Medulla oblongata (tissue), 1 donor: ENCODE data around the gene BRSK2.
"Not testable (repeated sequence)": the region's sequence is repeated elsewhere in the genome, so short reads cannot be mapped to it uniquely, and the experiment has no call there.

ENCODE experiments used
- DNase-seq: peaks from one replicate; pipeline ENCODE4 v3.0.0-alpha.2; 2015; ENCODE audit errors: extremely low spot score

Gene BRSK2

DNA sequence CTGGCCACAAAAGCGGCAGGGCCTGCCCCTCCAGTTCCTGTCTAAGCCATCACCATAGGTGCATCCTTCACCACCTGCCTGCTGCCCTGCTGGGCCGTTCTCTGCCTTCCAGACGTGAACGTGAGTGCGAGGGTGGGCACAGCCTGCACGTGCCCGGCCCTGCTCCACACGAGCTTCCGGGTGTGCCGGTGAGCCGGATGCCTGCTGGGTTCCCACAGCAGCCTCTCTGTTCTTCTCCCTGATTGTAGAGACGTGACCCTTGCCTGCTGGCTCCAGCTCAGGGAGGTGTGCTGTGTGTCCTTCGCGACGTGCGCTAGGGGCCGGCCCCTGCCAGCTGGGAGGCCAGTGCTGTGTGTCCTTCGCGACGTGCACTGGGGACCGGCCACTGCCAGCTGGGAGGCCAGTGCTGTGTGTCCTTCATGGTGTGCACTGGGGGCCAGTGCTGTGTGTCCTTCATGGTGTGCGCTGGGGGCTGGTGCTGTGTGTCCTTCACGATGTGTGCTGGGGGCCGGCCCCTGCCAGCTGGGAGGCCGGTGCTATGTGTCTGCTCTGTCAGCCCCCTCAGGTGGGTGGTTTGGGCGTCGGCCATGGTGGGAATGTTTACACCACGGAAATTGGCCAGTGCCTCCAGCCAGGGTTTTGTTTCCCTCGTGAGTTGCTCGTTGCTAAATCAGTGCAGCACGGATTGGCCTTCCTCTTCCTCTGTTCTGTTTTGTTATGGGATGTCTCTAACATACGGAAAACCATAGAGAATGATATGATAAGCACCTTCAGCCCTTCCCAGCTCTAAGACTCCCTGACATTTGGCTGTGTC is 35.4 kb upstream of the BRSK2 start:
- no peak for DNase-seq

- DNase-seq: no peak
Observed at GRCh38 chr11:1356007-1356435, 33.7 kb upstream of the BRSK2 start.

DNA sequence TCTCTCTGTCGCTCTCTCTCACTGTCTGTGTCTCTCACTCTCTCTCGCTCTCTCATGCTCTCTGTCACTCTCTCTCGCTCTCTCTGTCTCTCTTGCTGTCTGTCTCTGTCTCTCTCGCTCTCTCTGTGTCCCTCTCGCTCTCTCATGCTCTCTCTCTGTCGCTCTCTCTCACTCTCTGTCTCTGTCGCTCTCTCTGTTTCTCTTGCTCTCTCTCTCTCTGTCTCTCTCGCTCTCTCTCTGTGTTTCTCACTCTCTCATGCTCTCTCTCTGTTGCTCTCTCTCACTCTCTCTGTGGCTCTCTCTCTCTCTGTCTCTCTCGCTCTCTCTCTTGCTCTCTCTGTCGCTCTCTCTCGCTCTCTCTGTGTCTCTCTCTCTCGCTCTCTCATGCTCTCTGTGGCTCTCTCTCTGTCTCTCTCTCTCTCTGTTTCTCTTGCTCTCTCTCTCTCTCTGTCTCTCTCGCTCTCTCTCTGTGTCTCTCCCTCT is 33.2 kb upstream of the BRSK2 start:
- DNase-seq: no peak

GRCh38 chr11:1358286-1358685 is 31.4 kb upstream of the BRSK2 start:
- no peak for DNase-seq

DNA sequence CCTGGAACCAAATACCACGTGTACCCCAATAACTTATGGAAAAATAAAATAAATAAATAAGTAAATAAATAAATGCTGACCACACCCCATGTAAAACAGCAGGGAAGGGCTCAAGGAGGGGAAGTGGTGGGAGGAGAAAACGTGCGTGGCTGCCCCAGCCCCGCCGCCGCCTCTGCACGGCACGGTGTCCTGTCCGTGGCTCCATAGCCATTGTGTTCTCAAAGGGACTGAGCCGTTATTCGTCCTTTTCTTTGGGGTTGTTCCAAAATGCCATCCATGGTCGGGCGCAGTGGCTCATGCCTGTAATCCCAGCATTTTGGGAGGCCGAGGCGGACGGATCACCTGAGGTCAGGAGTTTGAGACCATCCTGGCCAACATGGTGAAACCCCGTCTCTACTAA is 30.8 kb upstream of the BRSK2 start:
- not testable (repeated sequence) for DNase-seq

DNA sequence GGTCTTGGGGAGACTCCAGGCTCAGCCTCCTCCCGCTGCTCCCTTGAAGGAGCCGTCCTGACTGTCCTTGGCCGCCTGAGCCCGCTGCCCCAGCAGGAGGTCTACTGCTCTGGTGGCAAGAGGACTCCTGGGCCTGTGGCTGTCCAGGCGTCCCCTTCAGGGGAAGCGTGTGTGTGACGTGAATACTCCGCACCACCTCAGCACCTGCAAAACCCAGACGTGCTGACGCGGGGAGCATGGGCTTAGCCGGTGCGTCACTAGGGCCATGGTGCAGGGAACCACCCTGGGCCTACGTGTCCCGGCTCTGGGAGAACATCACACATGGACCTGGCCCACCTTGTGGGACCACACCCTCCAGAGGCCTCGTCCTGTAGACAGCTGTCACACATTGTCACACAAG is 30.2 kb upstream of the BRSK2 start:
- no peak for DNase-seq

DNA sequence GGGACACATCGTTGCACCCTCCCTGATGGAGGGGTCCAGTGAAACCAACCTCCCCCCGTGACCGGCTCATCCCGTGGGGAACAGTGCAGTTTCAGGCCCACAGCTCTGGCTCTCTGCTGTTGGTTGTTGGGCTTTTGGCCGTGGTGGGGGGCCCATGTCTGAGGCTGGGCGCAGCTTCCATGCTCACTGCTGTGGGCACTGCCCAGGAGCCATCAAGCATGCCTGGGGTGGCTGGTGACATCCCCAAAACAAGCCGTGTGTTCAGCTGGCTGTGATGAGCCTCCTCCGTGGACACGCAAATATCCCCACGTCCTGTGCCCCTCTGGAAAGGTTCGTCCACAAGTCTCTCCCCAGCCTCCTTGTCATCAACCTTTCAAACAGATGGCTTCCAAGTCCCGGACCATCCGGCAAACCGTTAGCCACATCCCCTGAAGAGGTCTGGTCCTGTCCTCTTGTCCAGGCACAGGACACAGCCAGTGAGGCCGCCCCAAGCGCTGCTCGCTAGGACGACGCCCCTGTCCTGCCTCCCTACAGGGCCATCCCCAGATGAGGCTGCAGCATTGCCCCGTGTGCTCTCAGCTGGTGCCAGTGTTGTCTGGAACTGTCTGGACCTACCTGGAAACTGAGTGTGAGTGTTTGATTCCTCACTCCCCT is 29.4 kb upstream of the BRSK2 start:
- DNase-seq: no peak

DNA sequence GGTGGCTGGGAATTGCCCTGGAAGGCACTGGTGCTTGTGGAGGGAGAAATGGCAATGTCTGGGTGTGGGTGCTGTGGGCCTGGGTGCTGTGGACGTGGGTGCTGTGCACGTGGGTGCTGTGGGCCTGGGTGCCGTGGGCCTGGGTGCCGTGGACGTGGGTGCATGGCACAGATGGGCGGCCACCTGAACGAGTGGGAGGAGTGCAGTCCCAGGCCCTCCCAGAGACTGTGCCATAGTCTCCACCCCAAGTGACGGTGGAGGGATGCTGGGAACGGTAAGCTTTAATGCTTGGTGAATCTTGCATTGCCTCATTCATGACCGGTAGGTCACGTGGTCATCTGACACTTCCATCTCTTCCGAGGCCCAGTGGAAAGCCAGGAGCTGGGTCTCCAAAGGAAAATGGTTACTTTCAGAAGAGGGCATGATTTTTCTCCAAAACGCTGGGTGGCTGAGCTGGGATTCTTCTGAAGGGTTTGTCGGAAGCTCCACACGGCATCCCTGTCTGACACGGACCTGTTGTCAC is 28.8 kb upstream of the BRSK2 start:
- no peak for DNase-seq

DNA sequence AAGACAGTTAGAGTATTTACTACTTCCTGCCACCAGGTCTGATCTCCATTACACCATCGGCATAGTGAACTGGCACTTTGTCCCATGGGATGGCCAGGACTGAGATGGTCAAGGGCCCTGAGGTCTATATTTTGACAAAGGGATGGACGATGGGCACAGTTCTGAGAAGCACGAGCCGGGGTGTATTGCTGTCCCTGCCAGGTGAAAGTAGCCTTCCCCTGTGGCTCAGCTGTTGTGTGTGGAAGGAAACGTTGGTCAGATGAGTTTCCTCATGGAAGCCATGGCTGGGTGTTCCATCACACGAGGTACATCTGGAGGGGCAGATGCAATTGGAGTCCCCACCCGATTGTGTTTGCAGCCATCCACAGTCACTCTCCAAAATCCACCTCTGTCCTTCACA is 27.9 kb upstream of the BRSK2 start:
- no peak for DNase-seq

- no peak for DNase-seq
Observed at GRCh38 chr11:1367721-1368120, 22.0 kb upstream of the BRSK2 start.

DNA sequence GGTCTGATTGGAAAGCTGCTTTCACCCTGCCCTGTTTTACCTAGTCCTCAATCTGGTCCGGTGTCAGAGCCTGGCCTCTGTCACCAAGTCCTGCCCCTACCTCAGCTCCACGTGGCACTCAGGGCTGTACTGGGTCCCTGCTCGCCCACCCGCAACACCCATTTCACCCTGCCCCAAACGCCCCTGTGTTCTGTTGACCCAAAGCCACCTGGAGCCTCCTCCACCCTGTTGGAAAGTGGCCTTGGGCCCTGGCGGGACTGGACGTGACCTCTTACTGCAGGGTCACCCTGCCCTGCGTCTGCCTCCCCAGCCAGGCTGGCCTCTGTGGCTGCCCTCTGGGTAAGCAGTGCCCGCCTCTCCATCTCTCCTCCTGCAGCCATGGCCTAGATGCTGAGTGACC is 21.5 kb upstream of the BRSK2 start:
- no peak for DNase-seq

GRCh38 chr11:1368966-1369365 is 20.8 kb upstream of the BRSK2 start:
- no peak for DNase-seq

GRCh38 chr11:1369371-1370005 is 20.2 kb upstream of the BRSK2 start:
- no peak for DNase-seq

GRCh38 chr11:1370186-1371025 is 19.3 kb upstream of the BRSK2 start:
- no peak for DNase-seq

DNA sequence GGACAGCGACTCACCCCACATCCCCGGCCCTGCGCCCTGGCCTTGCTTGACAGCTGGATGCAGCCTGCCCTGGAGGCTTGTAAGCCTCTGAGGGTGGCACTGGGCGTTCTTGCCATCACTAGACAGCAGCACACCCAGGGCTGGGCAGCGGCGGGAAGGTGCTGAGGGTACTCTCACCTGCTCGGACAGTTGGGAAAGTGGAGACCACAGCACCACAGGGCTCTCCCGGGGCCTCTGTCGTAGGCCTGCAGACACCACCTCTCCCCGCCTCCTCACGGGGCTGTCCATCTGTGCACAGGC is 18.8 kb upstream of the BRSK2 start:
- DNase-seq: no peak

GRCh38 chr11:1371377-1371776 is 18.4 kb upstream of the BRSK2 start:
- no peak for DNase-seq

DNA sequence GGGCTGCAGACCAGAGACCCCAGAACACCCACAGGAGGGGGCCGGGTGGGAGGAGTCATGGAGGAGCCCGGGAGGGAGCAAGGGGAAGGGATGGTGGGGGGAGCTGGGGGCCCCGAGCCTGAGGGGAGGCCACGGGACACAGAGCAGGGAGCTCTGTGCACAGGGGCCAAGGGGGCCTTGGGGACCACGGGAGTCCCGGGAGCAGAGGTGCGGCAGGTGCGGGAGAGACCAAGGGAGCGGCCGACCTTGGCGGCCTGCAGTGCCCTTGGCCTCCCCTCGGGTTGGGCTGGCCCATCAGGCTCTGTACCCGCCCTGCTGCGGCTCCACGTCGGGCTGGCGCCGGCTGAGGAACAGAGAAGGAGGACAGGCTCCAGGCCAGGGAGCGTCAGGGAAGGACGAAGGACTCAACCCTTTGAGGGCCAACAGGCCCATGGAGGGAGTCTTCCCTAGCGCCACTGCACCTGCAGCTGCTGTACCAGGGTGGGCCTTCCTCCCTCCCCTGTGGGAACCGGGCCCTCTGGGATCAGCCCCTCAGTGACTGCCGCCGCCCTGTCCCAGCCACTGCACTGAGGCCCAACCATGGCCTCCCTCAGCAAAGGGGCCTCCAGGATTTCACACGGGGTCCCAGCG is 17.8 kb upstream of the BRSK2 start:
- no peak for DNase-seq

DNA sequence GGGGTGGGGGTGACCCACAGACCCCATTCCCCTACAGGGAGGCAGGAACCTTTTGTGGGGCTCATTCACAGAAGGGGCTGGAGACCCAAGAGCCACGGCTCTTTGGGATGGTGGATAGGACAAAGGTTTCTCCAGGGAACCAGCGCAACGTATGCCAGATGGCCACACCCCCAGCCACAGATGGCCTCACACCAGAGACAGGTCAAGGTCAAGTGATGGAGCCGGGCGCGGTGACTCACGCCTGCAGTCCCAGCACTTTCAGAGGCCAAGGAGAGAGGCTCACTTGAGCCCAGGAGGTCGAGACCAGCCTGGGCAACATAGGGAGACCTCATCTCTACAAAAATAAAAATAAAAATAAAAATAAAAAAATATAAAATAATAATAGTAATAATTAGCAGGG is 17.1 kb upstream of the BRSK2 start:
- DNase-seq: no peak

GRCh38 chr11:1373536-1374214 is 16.1 kb upstream of the BRSK2 start:
- DNase-seq: no peak

DNA sequence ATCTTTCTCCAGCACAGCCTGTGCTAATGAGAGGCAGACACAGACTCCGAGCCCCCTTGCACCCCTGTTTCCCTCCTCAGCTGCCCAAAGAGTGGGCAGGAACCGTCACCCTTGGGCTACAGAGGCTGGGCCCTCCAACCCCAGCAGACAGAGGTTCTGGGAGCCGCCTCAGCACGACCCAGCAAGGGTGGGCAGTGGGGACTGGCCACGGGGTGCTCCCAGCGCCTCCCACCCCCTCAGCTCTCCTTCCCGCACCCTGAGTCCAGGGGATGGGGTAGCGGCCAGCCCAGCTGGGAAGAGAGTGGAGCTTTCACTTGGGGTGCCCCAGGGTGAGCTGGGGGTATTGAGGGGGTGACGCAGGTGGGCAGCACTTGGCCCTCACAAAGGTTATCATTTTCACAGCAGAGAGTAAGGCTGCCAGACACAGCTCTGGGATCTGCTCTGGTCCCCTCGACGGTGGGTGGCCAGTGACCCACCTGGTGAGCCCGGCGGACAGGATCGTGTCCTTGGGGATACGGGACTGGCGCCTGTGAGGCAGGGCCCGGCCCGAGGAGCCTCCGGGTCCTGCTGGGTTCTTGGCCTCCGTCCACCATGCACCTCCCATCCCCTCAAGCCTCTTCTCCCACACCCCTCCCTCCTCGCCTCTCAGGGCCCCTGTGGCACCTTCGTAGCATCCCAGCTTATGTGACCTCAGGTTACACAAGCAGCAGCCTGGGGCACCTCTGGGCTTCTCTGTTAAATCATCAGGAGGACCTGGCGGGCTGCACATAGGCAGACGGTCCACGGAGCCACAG is 14.4 kb upstream of the BRSK2 start:
- DNase-seq: no peak
